C4-2B (cell line): ENCODE results near the gene NDC1.

Source experiments
- ZFX ChIP-seq: fragments of 450-650 bp; IDR thresholded peaks from 2 replicates; pipeline ENCODE4 v1.6.1; 2017
- TF ChIP-seq, protein P1 (sequence below): fragments of 450-650 bp; conservative IDR thresholded peaks from 2 replicates; pipeline ENCODE4 v1.5.1; 2017; ENCODE audit warnings: mild to moderate bottlenecking

DNA sequence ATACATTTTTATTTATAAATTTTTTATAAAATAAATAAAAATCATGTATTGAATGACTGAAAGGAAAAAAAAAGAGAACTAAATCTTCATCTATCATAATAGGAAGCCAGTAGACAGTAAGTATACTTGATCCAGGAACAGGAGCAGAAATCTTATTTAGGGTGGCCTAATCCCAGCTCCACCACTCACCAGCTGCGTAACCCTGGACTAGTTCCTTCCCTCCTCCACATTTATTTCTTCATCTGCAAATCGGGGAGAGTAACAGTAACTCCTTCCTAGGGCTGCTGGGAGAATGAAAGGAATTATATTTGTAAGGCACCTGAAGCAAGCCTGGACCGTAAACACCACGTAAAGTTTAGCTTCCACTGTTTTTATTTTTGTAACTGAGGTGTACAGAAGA, 117.0 kb downstream of the NDC1 start:
- TF ChIP-seq, protein P1, sequence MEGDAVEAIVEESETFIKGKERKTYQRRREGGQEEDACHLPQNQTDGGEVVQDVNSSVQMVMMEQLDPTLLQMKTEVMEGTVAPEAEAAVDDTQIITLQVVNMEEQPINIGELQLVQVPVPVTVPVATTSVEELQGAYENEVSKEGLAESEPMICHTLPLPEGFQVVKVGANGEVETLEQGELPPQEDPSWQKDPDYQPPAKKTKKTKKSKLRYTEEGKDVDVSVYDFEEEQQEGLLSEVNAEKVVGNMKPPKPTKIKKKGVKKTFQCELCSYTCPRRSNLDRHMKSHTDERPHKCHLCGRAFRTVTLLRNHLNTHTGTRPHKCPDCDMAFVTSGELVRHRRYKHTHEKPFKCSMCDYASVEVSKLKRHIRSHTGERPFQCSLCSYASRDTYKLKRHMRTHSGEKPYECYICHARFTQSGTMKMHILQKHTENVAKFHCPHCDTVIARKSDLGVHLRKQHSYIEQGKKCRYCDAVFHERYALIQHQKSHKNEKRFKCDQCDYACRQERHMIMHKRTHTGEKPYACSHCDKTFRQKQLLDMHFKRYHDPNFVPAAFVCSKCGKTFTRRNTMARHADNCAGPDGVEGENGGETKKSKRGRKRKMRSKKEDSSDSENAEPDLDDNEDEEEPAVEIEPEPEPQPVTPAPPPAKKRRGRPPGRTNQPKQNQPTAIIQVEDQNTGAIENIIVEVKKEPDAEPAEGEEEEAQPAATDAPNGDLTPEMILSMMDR, result no peak
- TF ChIP-seq ZFX, result no peak
